Osteoblast (primary cell): ENCODE measurements around the gene ZNF408. TPM values are rescaled to one million over a fixed set of nuclear protein-coding genes. Genes with fewer than 3 reads are reported as not detected.

Experiments used
- DNase-seq: peaks from one replicate; pipeline ENCODE4 v3.0.0; 2011; ENCODE audit warnings: low spot score, mixed read lengths; ENCODE audit not compliant: insufficient read length; ENCODE audit errors: missing footprints
- H2AFZ ChIP-seq: 2 replicates; pipeline ENCODE4 v1.6.0; 2011; ENCODE audit warnings: mild to moderate bottlenecking, low read length
- H3K27ac ChIP-seq: 2 replicates; pipeline ENCODE4 v1.5.1; 2011; ENCODE audit warnings: mild to moderate bottlenecking, low read depth, low read length, moderate library complexity
- H3K27me3 ChIP-seq: 2 replicates; pipeline ENCODE4 v1.6.0; 2012; ENCODE audit warnings: mild to moderate bottlenecking, control low read depth, inconsistent platforms, low read length, moderate library complexity; ENCODE audit not compliant: insufficient read depth
- H3K36me3 ChIP-seq: 2 replicates; pipeline ENCODE4 v1.5.1; 2011; ENCODE audit warnings: mild to moderate bottlenecking, low read length, control low read depth, moderate library complexity; ENCODE audit not compliant: insufficient read depth
- H3K4me1 ChIP-seq: 2 replicates; pipeline ENCODE4 v1.5.1; 2011; ENCODE audit warnings: mild to moderate bottlenecking, low read length, control low read depth, moderate library complexity; ENCODE audit not compliant: insufficient read depth
- H3K4me2 ChIP-seq: 2 replicates; pipeline ENCODE4 v1.6.0; 2011; ENCODE audit warnings: mild to moderate bottlenecking, low read length; ENCODE audit not compliant: insufficient read depth
- H3K4me3 ChIP-seq: fragments of 200-600 bp; sonication (generic); 3 replicates; pipeline ENCODE4 v1.5.1; 2012; ENCODE audit warnings: mild to moderate bottlenecking, low read length, inconsistent platforms; ENCODE audit not compliant: insufficient read depth
- H3K79me2 ChIP-seq: 2 replicates; pipeline ENCODE4 v1.6.0; 2012; ENCODE audit warnings: mild to moderate bottlenecking, low read length, control low read depth, inconsistent platforms; ENCODE audit not compliant: insufficient read depth
- H3K9me3 ChIP-seq: 2 replicates; pipeline ENCODE4 v1.5.1; 2011; ENCODE audit warnings: low read depth, low read length, control low read depth
- H4K20me1 ChIP-seq: 2 replicates; pipeline ENCODE4 v1.6.0; 2012; ENCODE audit warnings: mild to moderate bottlenecking, low read length, control low read depth; ENCODE audit not compliant: insufficient read depth
- CTCF ChIP-seq: IDR thresholded peaks from 2 replicates; pipeline ENCODE4 v1.5.1; 2011; ENCODE audit warnings: mild to moderate bottlenecking, low read depth, low read length, moderate library complexity; ENCODE audit errors: extremely low read depth
- total RNA-seq: library from RNA; depleted of rRNA; stranded (reverse); fragments of >200 nt; gene quantifications from 2 replicates; pipeline ENCODE4 v1.2.3, GENCODE V29; 2012

Gene ZNF408
- total RNA-seq, 1 donor, result 16.3 TPM

GRCh38 chr11:46697723-46698122 is 3.1 kb upstream of the ZNF408 start:
- Histone ChIP-seq H3K27me3 (no peaks in the 10 kb centered on the region), H3K36me3 (peaks cover 37% of the 10 kb centered on the region), H3K4me1 (peaks cover 36% of the 10 kb centered on the region), H4K20me1 (peaks cover 19% of the 10 kb centered on the region), H3K27ac (peak overlapping the region; percentile 52), H3K79me2 (peaks cover 75% of the 10 kb centered on the region), H3K4me3 (no peak overlapping the region), H3K4me2 (peak overlapping the region; percentile 9), H3K9me3 (no peaks in the 10 kb centered on the region), H2AFZ (no peak overlapping the region)
- no peak for TF ChIP-seq CTCF
- DNase-seq, result no peak

GRCh38 chr11:46698597-46698996 is 2.2 kb upstream of the ZNF408 start:
- no peaks in the 10 kb centered on the region for H3K9me3 ChIP-seq
- peak overlapping the region; percentile 3 for H3K27ac ChIP-seq
- H3K4me1 ChIP-seq, result peaks cover 36% of the 10 kb centered on the region
- H3K4me2 ChIP-seq, result peak overlapping the region; percentile 87
- H3K4me3 ChIP-seq, result peak overlapping the region; percentile 84
- no peak for DNase-seq
- H3K79me2 ChIP-seq, result peaks cover 83% of the 10 kb centered on the region
- H4K20me1 ChIP-seq, result peaks cover 23% of the 10 kb centered on the region
- H3K27me3 ChIP-seq, result no peaks in the 10 kb centered on the region
- H2AFZ ChIP-seq, result no peak overlapping the region
- peaks cover 42% of the 10 kb centered on the region for H3K36me3 ChIP-seq
- no peak for TF ChIP-seq CTCF

- peak overlapping the region; percentile 100 for H2AFZ ChIP-seq
- peaks cover 28% of the 10 kb centered on the region for H4K20me1 ChIP-seq
- peaks cover 86% of the 10 kb centered on the region for H3K79me2 ChIP-seq
- H3K27ac ChIP-seq, result peak overlapping the region; percentile 98
- H3K4me1 ChIP-seq, result peaks cover 28% of the 10 kb centered on the region
- H3K9me3 ChIP-seq, result no peaks in the 10 kb centered on the region
- DNase-seq, result peak; percentile 47
- TF ChIP-seq CTCF, result no peak
- H3K4me3 ChIP-seq, result peak overlapping the region; percentile 84
- peaks cover 42% of the 10 kb centered on the region for H3K36me3 ChIP-seq
- no peaks in the 10 kb centered on the region for H3K27me3 ChIP-seq
- H3K4me2 ChIP-seq, result peak overlapping the region; percentile 97
Observed at GRCh38 chr11:46701078-46701654, 335 bp downstream of the ZNF408 start.

GRCh38 chr11:46705070-46705688 is 4.3 kb downstream of the ZNF408 start:
- no peak overlapping the region for H3K27ac ChIP-seq
- no peak overlapping the region for H2AFZ ChIP-seq
- H3K4me2 ChIP-seq, result no peak overlapping the region
- H3K4me1 ChIP-seq, result peaks cover 7% of the 10 kb centered on the region
- no peaks in the 10 kb centered on the region for H3K27me3 ChIP-seq
- H3K4me3 ChIP-seq, result no peak overlapping the region
- peaks cover 47% of the 10 kb centered on the region for H3K79me2 ChIP-seq
- DNase-seq, result no peak
- no peaks in the 10 kb centered on the region for H3K9me3 ChIP-seq
- peaks cover 44% of the 10 kb centered on the region for H3K36me3 ChIP-seq
- H4K20me1 ChIP-seq, result peaks cover 16% of the 10 kb centered on the region
- no peak for TF ChIP-seq CTCF
